SK-MEL-5 (cell line): ENCODE data around the gene SMAD1. TPM values are rescaled to one million over a fixed set of nuclear protein-coding genes. Genes with fewer than 3 reads are reported as not detected.
"Not testable (repeated sequence)": the region's sequence is repeated elsewhere in the genome, so short reads cannot be mapped to it uniquely, and the experiment has no call there.

Experiments
- DNase-seq: peaks from one replicate; pipeline ENCODE4 v3.0.0-alpha.2; 2016; ENCODE audit warnings: low read depth, low spot score
- in situ Hi-C: cut with HindIII; loops from 2 replicates; pipeline ENCODE4 v1.10.0; 2016; ENCODE audit warnings: low sequenced_read_pairs, high pct_unique_total_duplicates, low pct_unique_long_range_greater_than_20kb
- total RNA-seq: library from RNA; depleted of rRNA; stranded (reverse); fragments of >200 nt; shearing (Covaris generic); gene quantifications from 2 replicates; pipeline ENCODE4 v1.2.3, GENCODE V29; 2014; rRNA removed

The SMAD1 gene
- total RNA-seq, 1 experiment from 2014 or later: 8.8 TPM

- in situ Hi-C loops, DNase-seq: not testable (repeated sequence)
Measured at GRCh38 chr4:145574546-145574945, 92.9 kb downstream of the SMAD1 start.

- DNase-seq: no peak
- in situ Hi-C loops: no loop called here
Measured at GRCh38 chr4:145580906-145581305, 99.3 kb downstream of the SMAD1 start.

- in situ Hi-C loops: no loop called here
- no peak for DNase-seq
Measured at GRCh38 chr4:145583191-145584055, 101.8 kb downstream of the SMAD1 start.

- DNase-seq: no peak
- in situ Hi-C loops: no loop called here
Measured at GRCh38 chr4:145587088-145587754, 105.6 kb downstream of the SMAD1 start.

GRCh38 chr4:145589381-145589780, 107.7 kb downstream of the SMAD1 start:
- in situ Hi-C loops, DNase-seq: not testable (repeated sequence)

GRCh38 chr4:145589916-145590702, 108.5 kb downstream of the SMAD1 start:
- in situ Hi-C loops: no loop called here
- no peak for DNase-seq

GRCh38 chr4:145602129-145602760, 120.6 kb downstream of the SMAD1 start:
- in situ Hi-C loops: no loop called here
- no peak for DNase-seq

GRCh38 chr4:145605941-145606340, 124.3 kb downstream of the SMAD1 start:
- no peak for DNase-seq
- in situ Hi-C loops: no loop called here

Other genes with a start within 250 kb of the SMAD1 start
- gene MMAA, start 137.5 kb downstream of the SMAD1 start, total RNA-seq: 4.2 and 5.0 TPM in 2 replicates
- gene C4orf51, start 198.3 kb downstream of the SMAD1 start, total RNA-seq: not detected in 2 replicates